ENCODE measurements around the gene PPM1G.
"Not testable (repeated sequence)": the region's sequence is repeated elsewhere in the genome, so short reads cannot be mapped to it uniquely, and the experiment has no call there.

Gene PPM1G

GRCh38 chr2:27375513-27376099 lies 33.8 kb downstream of the PPM1G start:
- no peak for DNase-seq

- no peak for DNase-seq
Observed at GRCh38 chr2:27373567-27373966, 35.8 kb downstream of the PPM1G start.

GRCh38 chr2:27372937-27373336 lies 36.5 kb downstream of the PPM1G start:
- no peak for DNase-seq

GRCh38 chr2:27370816-27371620 lies 38.4 kb downstream of the PPM1G start:
- DNase-seq, result no peak

DNA sequence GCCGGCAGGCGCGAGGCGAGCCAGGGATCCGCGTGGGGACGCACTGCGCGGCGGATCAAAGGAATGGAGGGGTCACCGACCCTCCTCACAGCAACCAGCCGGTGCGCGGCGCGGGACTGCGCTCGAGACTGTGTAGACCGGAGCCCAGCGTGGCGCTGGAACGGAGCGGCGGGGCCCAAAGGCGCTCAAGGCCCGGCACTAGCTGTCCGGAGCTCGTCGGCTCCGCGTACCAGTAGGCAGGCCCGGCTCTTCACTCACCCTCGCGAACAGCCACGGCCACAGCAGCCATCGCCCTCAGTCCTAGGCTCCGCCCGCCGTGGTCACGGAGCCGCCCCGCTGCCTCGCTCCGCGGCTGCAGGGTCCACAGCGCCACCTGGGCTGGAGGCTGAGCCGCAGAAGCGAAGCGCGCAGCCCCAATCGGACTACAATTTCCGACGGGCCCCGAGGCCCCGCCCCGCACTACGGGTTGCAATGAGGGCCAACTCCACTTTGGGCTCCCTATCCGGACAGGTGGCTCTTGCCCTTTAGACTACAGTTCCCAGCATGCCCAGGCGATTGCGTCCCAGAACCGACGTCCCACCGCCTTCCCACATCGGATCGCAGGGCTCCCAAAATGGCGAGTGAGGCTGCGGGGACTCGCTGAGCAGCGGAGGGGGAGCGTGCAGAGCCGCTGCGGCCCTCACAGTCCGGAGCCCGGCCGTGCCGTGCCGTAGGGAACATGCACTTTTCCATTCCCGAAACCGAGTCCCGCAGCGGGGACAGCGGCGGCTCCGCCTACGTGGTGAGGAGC lies 39.2 kb downstream of the PPM1G start, which contains the start of the genes EIF2B4 and SNX17:
TSS of gene EIF2B4 (minus strand) at position 313 of the 790 bp plus-strand sequence. CDS start at position 289, 24 bp downstream.
TSS of gene SNX17 (plus strand) at position 591 of the 790 bp plus-strand sequence. CDS start at position 719, 128 bp downstream.
- DNase-seq, result peak; percentile 100

GRCh38 chr2:27369471-27370025 lies 39.8 kb downstream of the PPM1G start:
- DNase-seq, result no peak

- DNase-seq, result no peak
Observed at GRCh38 chr2:27363933-27364332, 45.5 kb downstream of the PPM1G start.

- no peak for DNase-seq
Observed at GRCh38 chr2:27362678-27363420, 46.5 kb downstream of the PPM1G start.

- DNase-seq, result peak; percentile 95
Observed at GRCh38 chr2:27356382-27357181, 52.8 kb downstream of the PPM1G start, which contains the start of gene GTF3C2. TSS of gene GTF3C2 (minus strand) at chr2:27356764. CDS start at chr2:27343554, 13,210 bp downstream.

GRCh38 chr2:27356056-27356381 lies 53.4 kb downstream of the PPM1G start:
- no peak for DNase-seq

GRCh38 chr2:27354597-27354927 lies 54.8 kb downstream of the PPM1G start:
- no peak for DNase-seq

- DNase-seq, result no peak
Observed at GRCh38 chr2:27353762-27354596, 55.4 kb downstream of the PPM1G start.

DNA sequence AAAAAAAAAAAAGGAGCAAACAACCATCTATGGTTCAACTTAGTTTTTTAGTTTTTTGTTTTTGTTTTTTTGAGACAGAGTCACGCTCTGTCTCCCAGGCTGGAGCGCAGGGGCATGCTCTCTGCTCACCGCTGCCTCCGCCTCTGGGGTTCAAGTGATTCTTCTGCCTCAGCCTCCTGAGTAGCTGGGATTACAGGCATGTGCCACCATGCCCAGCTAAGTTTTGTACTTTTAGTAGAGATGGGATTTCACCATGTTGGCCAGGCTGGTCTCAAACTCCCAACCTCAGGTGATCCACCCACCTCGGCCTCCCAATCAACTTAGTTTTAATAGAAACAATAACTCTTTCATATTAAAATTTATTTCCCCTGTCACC lies 56.0 kb downstream of the PPM1G start:
- not testable (repeated sequence) for DNase-seq

DNA sequence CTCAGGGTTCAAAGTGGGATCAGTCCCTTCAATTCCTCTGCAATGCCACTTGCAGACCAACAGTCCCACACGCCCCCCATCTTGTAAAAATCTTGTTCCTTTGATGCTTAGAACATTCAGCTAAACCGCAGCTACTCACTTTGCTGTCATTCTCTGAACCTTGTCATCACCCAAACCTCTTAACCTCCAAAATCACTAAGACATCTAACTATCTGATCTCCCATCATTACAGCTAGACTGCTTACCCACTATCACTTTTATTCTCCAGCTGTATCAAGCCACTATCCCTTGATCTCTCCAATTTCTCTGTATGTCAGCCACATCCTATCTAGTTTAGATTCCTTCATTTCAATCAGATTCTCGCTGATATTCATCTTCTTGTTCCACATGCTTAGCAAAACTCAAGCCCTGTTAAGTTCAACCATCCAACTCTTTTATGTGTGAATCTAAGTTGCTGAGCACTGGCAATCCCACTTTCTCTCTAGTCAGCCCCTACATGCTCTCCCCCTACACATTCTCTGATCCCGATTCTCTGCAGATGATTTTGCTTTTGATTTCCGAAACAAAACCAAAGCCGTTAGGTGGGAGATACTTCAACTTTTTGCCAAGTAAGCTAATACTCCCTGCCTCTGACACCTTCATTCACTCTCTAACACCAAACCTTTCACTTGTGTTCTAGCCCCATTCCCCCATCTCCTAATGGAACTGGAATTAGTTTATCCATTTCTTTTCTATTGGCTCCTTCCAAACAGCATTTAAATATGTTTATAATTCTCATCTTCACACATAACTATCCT lies 57.4 kb downstream of the PPM1G start:
- no peak for DNase-seq

GRCh38 chr2:27350106-27350693 lies 59.2 kb downstream of the PPM1G start:
- DNase-seq, result no peak

DNA sequence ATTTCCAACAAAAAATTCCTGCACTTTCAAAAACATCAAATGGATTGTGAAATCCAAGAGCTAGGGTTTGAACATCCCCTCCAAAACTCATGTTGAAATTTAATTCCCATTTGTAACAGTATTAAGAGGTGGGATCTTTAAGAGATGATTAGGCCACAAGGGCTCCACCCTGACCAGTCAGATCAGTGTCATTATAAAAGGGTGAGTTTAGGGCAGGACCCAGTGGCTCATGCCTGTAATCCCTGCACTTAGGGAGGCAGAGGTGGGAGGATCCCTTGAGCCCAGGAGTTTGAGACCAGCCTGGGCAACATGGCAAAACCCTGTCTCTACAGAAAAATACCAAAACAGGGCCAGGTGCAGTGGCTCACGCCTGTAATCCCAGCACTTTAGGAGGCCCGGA lies 61.8 kb downstream of the PPM1G start:
- no peak for DNase-seq

GRCh38 chr2:27336173-27336572 lies 73.2 kb downstream of the PPM1G start:
- DNase-seq, result no peak

- no peak for DNase-seq
Observed at GRCh38 chr2:27335311-27335710, 74.1 kb downstream of the PPM1G start.
